ENCODE data around the gene RASSF5.

DNA sequence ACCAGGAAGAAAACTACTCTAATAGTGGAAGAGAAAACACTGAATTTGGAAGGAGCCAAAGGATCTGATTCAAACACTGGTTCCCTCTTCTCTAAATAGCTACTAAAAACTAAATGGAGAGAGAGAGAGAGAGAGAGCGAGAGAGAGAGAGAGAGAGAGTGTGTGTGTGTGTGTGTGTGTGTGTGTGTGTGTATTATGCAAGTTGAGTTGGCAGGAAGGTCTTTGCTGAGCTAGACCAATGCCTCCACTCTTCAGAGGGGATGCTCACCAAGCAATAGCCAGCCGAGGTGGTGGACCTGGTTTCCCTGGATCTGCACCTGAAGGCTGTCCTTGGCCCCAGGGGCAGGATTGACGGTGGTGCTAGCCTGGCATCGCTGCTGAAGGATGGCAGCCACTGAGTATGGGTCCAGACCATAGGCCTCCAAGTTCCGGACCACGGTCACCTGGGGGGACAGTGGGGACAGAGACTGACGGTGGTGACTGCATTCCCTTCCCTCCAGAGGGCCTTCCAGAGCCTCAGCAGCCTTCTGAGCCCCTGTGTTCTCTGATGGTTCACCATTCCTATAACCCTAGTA is 86.1 kb downstream of the RASSF5 start:
- TF ChIP-seq CTCF (IDR thresholded peaks at IDR 0.05; ENCODE audit: low read depth, low read length, poor library complexity, severe bottlenecking): no peak
- TF ChIP-seq EZH2phosphoT487 (IDR thresholded peaks at IDR 0.05; ENCODE audit: borderline replicate concordance, low read length): no peak

Data from DOHH2 (cell line).